ENCODE measurements around the gene TRIM6.

GRCh38 chr11:5550440-5551095 is 45.9 kb upstream of the TRIM6 start:
- TF ChIP-seq, protein P1, sequence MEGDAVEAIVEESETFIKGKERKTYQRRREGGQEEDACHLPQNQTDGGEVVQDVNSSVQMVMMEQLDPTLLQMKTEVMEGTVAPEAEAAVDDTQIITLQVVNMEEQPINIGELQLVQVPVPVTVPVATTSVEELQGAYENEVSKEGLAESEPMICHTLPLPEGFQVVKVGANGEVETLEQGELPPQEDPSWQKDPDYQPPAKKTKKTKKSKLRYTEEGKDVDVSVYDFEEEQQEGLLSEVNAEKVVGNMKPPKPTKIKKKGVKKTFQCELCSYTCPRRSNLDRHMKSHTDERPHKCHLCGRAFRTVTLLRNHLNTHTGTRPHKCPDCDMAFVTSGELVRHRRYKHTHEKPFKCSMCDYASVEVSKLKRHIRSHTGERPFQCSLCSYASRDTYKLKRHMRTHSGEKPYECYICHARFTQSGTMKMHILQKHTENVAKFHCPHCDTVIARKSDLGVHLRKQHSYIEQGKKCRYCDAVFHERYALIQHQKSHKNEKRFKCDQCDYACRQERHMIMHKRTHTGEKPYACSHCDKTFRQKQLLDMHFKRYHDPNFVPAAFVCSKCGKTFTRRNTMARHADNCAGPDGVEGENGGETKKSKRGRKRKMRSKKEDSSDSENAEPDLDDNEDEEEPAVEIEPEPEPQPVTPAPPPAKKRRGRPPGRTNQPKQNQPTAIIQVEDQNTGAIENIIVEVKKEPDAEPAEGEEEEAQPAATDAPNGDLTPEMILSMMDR (conservative IDR thresholded peaks at IDR 0.05; ENCODE audit: low read depth, low read length) = no peak
- TF ChIP-seq EZH2 (IDR thresholded peaks at IDR 0.05; ENCODE audit: low read length, unreplicated experiment) (no peak), EZH2phosphoT487 (IDR thresholded peaks at IDR 0.05; ENCODE audit: borderline replicate concordance, low read length) (no peak)

Data from PC-3 (cell line).